CD1c-positive myeloid dendritic cell (primary cell): ENCODE results near the gene SHH.
A peak's percentile ranks its signal among the peaks of the same experiment; 100 is the strongest.

Source experiments
- DNase-seq: peaks from one replicate; pipeline ENCODE4 v3.0.0-alpha.2; 2016; ENCODE audit errors: extremely low spot score

The SHH gene

GRCh38 chr7:155792315-155792960 is 19.8 kb downstream of the SHH start:
- DNase-seq = no peak

DNA sequence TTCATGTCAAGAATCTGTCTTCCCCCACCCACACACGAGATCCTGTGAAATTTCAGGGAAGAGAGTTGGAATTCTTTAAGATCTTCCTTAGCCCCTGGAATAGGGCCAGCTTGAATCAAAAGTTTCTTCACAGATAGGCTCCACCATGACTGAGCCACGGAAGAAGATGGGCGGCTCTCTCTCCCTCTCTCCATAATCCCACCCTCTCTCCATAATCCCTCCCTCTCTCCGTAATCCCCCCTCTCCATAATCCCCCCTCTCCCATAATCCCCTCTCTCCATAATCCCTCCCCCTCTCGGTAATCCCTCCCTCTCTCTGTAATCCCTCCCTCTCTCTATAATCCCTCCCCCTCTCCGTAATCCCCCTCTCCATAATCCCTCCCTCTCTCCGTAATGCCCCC is 20.4 kb downstream of the SHH start:
- no peak for DNase-seq

DNA sequence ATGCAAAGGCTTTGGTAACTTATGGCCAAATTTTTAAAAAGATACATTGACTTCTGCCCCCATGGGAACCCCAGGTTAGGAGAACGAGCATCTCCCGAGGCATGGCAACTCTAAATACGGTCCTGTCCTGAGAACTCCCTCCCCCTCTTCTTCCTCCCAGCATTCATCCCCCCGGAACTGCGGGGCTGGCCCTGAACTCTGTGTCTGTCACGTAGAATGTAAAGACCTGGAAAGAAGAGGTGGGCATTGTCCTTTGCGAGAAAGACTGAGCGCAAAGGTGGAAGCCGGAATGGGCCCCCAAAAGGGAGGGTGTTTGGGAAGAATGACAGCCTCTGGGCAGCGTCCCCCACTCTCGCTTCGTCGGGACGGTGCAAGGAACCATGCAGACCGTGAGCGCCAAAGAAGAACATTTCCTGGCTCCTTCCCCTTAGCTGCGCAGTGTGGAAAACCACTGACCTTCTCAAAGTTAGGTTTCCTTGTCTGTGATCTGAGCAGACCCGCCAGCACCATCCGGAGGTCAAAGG is 21.0 kb downstream of the SHH start:
- no peak for DNase-seq

- DNase-seq = no peak
These were observed 21.6 kb downstream of the SHH start for GRCh38 chr7:155790666-155791065.

- no peak for DNase-seq
These were observed 23.1 kb downstream of the SHH start for GRCh38 chr7:155789001-155789725.

DNA sequence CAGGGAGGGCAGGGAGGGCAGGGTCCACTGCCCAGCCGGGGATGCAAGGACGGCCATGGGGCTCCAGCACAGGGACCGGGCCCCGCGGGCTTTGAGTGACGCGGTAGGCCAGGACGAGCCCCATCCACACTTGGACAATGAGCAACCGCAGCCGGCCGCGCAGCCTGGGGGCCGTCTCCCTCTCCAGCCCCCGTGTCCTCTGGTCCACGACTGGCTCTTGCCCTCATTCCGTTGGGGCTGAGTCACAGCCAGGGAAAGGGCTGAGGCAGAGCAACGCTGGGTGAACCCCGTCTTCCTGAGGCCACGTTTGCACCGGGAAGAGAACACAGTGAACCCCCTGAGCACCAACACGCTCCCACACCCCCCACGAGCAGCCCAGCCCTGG is 23.7 kb downstream of the SHH start:
- DNase-seq = no peak

GRCh38 chr7:155787171-155787851 is 25.0 kb downstream of the SHH start:
- DNase-seq = no peak

- DNase-seq = no peak
These were observed 25.8 kb downstream of the SHH start for GRCh38 chr7:155786491-155786890.

DNA sequence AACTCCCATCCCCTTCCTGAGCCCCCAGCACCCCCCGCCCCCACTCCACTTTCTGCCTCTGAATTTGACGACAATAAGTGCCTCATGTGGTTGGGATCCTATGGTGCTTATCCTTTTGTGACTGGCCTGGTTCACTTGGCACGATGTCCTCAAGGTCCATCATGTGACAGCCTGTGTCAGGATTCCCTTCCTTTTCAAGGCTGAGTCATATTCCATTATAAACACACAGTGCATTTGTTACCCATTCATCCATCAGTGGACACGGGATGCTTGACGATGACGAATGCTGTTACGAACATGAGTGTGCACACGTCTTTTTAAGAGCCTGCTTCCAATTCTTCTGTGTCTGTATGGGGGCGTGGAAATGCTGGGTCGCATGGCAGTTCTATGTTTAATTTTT is 26.7 kb downstream of the SHH start:
- no peak for DNase-seq

DNA sequence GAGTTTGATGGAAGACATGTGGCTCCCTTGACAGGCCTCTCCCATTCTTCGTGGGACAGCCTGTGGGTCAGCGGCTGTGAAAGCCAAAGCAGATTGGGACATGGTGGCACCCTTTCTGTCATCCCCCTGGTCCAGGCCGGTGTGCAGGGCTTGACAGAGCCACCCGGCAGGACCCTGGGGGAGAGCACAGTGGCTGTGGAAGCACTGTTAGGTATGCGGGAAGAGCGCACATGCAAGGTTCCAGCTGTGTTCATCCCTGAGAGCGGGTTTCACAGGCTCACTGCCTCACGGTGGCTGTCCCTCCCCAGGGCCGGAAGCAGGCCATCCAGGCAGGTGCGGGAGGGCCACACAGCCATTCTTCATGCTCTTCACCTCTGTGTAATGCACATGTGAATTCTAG is 29.8 kb downstream of the SHH start:
- DNase-seq = no peak

DNA sequence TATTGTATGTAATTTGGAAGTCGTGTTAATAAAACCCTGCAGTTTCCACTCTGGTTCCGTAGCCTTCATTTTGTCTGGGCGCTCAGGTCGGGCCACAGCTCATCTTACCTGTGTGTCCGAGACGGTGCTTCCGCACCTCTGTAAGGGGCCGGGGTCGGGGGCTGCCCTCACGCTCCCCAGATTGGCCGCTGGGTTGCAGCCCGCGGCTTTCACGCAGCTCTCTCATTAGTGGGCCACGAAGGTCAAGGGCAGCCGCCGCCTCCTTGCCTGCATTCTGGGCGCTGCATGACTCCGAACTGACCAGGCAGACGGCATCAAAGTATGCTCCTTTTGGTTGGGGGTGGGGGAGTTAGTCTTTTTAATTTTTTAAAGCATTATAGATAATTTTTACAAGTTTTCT is 30.8 kb downstream of the SHH start:
- DNase-seq = no peak

DNA sequence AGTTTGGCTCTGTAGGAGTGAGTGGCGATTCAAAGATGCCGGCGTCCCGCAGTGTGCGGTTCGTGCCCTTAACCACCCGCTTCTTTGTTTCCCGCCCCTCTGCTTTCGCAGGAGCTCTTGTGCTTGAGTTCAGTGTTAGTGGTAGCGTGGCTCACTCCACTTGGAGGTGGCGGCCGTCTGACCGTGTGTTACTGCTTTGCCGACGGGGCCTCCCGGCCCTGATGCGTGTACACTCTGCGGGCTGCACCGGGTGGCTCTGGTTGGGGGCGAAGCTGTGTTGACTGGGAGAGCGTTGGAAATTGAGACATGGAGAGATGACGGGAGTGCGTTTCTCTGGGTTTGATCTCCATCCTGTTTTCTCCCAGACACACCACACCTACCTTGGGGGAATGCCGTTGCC is 31.4 kb downstream of the SHH start:
- DNase-seq = no peak

GRCh38 chr7:155778349-155778748 is 33.9 kb downstream of the SHH start:
- DNase-seq = no peak

DNA sequence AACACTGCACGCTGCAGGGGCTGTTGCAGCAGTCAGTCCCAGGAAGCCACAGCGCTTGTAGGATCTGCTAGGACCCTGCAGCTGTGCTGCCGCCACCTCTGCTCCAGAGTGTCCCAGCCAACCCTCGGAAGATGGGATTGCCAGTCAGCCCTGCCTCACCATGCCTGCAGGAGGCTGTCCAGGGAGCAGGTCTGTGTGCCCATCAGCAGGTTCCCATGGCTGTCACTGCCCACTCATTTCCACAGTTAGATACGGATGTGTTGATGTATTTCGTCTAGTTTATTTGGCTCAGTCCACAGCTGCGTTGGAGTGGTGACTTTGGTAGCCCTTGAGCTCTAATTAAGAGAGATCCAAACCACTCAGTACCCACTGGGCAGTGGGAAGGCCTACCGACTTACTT is 35.7 kb downstream of the SHH start:
- DNase-seq = no peak

GRCh38 chr7:155775691-155776090 is 36.6 kb downstream of the SHH start:
- DNase-seq = no peak

- DNase-seq = no peak
These were observed 37.3 kb downstream of the SHH start for GRCh38 chr7:155774947-155775346.

DNA sequence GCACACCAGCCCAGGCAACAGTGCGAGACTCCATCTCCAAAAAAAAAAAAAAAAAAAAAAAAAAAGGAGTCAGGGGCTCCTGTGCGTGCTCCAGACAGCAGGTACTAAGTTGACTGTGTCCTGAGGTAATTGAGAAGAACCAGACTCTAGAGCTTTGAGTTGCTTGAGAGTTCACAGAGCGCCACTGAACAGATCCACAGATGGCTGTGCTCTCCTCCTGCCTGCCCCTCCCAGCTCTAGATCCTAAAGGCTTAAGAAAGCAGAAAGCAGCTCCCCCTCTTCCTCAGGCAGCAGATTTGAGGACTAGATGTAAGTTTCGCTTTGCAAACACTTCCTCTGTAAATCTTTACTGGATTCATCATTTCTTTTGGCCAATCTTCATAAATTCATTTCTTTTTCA is 38.7 kb downstream of the SHH start:
- no peak for DNase-seq

- DNase-seq = no peak
These were observed 42.0 kb downstream of the SHH start for GRCh38 chr7:155770241-155770640.

- peak; percentile 22 for DNase-seq
These were observed 42.6 kb downstream of the SHH start for GRCh38 chr7:155769701-155770100.

DNA sequence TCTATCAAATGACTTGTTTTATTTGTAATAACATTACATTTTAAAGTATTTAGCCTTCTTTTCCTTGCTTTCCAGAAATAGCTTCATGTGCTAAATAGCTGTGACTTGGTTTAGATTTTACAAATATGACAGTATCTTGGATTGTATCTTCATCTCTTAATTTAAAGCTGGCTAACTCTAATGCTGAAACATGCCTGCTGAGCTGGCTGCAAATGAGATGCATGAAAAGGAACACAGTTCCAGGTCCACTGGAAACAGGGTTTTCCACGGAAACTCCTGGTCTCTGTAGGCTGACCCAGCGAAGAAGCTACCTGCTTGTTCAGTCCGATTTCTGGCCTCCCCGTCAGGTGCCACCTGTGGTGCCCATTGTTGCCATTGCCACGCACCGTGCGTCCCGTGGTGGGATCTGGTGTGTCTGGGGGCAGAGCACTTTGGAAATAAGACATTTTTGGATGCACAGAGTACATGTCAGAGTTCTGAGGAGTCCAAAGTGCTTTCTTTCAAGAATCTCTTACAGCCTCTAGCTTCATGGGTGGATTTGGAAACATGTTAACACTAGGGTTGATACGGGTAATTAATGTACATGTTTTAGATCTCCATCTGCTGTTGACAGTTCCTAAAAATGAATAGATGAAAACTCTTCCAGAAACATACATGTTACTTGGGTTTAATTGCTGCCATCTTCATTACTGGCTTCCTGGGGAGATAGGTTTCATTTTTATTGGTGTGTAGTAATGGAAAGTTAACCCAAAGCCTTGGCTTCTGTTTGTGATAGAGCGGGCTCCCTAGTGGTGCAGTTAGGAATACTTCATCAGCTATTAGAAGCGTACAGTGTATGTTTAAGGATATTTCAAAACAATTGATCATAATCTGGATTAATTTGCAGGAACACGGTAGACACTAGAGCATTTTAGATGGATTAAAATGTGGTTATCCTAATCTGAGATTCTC is 45.0 kb downstream of the SHH start:
- no peak for DNase-seq

DNA sequence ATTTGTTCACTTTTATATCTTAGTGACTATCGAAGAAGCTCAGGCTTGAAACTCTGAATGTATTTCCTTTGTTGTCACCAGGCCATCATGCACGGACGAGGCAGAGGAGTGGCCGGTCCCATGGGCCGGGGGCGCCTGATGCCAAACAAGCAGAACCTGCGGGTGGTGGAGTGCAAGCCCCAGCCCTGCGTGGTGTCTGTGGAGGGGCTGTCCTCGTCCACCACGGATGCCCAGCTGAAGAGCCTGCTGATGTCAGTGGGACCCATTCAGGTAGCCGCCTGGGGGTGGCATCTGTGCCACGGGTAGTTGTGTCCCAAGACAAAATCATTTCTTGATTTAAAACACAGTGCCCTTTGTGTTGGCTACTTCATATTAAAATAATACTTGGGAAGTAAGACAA is 45.9 kb downstream of the SHH start:
- no peak for DNase-seq

- DNase-seq = no peak
These were observed 46.8 kb downstream of the SHH start for GRCh38 chr7:155765458-155765857.
